GM21786 (cell line): Measurements from ENCODE around the gene STK11.

Source experiments
- ATAC-seq: cut with Tn5 transposase; IDR thresholded peaks from one replicate; pipeline ENCODE4 v1.9.1; 2021; ENCODE audit not compliant: unreplicated experiment

Gene STK11

DNA sequence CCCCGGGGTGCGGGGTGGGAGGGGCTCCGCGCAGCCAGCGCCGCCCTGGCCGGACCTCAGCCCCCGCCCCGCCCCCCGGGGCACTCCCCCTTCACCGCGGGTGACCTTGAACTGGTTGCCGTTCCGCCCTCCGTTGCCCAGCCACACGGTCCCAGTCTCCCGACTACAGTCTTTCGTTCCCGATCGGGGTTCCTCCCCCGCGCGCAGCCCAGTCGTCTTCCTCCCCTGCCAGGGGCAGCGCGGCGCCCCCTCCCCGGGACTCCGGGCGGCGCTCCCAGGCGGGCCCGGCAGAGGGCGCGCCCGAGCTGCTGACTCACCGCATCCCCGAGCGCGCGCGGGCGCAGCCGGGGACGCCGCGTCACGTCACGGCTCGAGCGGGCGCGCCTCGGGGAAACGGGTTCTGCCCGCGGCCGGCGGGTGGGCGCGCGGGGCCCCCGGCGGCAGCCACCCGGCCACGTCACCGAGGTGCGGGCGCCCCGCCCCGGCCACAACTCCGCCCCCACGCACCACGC is 43.3 kb downstream of the STK11 start:
- ATAC-seq, result peak; percentile 18

DNA sequence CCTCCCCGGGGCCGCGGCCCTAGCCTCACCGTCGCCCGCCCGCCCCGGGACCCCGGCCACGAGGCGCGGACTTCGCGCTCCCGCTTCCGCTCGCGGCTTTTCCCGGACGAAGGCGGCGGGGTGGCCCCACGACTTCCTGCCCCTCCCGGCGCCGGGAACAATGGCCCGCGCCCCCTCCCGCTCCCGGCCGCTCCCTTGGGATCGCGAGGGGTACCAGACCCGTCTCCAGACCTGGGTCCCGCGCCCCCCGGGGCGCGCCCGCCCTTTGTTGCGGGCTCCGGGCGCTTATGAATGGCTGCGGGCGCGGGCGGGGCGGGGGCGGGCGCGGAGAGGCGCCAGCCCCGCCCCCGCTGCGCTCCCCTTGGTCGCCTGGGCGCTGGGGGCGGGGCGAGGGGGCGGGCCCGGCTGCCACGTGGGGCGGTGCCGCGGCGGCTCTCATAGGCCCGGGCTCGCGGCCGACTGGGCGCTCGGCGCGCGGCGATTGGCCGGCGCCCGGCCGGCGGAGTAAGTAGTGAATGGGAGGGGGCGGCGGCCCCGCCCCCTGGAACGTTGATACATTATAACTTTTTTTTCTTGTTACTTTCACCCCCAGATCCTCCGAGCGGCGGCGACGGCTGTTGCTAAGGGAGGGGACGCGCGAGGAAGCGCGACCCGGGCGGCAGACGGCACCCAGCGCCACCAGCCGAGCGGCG is 43.9 kb downstream of the STK11 start:
- peak; percentile 33 for ATAC-seq

DNA sequence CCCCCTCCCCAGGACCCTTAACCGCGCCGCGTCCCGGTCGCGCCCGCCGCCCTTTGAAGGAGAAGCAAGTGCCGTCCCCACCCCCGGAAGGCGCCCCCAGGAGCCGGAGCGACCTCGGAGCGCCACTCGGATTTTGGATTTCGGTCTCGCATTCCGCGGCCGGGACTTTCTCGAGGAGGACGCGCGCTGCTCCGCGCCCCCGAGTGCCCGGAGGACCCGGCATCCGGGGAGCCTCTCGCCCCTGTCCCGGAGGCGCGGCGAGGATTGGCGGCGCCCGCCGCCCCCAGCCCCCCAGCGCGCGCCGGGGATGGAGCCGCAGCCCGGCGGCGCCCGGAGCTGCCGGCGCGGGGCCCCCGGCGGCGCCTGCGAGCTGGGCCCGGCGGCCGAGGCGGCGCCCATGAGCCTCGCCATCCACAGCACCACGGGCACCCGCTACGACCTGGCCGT is 44.4 kb downstream of the STK11 start:
- ATAC-seq, result no peak

DNA sequence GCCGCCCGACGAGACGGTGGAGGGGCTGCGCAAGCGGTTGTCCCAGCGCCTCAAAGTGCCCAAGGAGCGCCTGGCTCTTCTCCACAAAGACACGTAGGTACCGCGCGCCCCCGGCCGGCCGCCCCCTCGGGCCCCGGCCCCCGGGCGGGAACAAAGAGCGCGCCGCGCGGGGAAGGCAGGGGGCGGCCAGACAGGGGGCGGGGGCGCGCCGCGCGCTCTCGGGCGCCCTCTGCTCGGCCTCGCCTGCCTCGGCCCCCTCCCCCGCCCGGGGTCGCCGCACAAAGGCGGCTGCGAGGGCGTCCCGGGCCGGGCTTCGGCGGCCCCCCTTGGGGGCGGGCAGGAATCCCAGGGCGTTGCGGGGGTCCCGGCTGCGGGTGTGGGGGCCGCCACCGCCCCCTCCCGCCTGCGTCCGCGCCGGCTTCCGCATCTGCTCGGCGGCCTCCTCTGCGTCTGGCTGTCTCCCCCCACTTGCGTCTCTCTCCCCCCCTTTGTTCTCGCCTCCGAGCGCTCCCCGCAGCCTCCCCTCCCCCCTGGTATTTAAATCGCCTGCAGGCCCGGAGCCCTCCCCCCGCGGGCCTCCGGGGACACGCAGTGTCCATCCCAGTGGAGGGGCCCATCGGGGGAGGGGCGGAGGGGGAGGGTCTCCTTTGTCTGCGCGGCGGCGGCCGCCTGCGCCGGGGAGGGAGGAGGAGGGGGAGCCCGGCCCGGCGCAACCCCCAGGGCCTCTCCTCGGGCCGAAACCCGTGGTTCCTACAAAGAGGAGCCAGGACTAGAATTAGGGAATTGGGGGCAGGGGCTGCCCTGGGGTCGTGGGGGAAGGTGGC is 45.1 kb downstream of the STK11 start:
- no peak for ATAC-seq

- ATAC-seq, result no peak
These were observed 46.0 kb downstream of the STK11 start for GRCh38 chr19:1251330-1252220.

- no peak for ATAC-seq
These were observed 46.7 kb downstream of the STK11 start for GRCh38 chr19:1252221-1252820.

GRCh38 chr19:1252821-1253513 is 47.4 kb downstream of the STK11 start:
- no peak for ATAC-seq

DNA sequence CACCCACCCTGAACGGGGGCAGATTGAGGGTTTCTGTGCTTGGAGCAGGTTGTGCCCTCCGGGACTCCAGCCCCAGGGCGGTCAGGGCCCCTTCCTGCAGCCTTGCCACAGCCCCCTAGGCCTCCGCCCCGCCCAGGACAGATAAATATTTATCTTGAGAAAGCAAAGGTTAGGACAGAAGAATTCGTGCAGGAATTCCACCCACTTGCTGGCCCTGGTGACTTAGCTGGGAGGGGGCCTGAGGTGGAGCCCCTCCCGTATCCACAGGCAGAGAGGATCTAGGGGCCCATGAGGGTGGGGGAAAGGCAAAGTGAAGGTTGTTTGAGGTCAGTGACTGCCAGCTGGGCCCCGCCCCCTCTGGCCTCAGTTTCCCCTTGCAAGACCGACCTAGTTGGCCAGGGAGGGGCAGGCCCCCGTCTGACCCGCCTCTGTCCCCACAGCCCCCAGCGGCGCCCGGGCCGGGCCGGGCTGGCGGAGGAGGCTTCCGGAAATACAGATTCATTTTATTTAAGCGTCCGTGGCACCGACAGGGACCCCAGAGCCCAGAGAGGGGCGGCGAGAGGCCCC is 48.0 kb downstream of the STK11 start:
- ATAC-seq, result no peak

DNA sequence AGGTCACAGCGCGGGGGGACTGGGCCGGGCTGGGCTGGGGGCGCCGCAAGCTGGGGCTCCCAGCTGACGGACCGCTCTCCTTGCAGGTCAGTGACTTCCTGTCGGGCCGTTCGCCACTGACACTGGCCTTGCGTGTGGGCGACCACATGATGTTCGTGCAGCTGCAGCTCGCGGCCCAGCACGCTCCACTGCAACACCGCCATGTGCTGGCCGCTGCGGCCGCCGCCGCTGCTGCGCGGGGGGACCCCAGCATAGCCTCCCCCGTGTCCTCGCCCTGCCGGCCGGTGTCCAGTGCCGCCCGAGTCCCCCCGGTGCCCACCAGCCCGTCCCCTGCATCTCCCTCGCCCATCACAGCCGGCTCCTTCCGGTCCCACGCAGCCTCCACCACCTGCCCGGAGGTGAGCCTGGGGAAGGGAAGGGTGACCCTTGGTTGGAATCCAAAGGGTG is 48.5 kb downstream of the STK11 start:
- ATAC-seq, result no peak

- ATAC-seq, result no peak
These were observed 49.1 kb downstream of the STK11 start for GRCh38 chr19:1254530-1255185.

DNA sequence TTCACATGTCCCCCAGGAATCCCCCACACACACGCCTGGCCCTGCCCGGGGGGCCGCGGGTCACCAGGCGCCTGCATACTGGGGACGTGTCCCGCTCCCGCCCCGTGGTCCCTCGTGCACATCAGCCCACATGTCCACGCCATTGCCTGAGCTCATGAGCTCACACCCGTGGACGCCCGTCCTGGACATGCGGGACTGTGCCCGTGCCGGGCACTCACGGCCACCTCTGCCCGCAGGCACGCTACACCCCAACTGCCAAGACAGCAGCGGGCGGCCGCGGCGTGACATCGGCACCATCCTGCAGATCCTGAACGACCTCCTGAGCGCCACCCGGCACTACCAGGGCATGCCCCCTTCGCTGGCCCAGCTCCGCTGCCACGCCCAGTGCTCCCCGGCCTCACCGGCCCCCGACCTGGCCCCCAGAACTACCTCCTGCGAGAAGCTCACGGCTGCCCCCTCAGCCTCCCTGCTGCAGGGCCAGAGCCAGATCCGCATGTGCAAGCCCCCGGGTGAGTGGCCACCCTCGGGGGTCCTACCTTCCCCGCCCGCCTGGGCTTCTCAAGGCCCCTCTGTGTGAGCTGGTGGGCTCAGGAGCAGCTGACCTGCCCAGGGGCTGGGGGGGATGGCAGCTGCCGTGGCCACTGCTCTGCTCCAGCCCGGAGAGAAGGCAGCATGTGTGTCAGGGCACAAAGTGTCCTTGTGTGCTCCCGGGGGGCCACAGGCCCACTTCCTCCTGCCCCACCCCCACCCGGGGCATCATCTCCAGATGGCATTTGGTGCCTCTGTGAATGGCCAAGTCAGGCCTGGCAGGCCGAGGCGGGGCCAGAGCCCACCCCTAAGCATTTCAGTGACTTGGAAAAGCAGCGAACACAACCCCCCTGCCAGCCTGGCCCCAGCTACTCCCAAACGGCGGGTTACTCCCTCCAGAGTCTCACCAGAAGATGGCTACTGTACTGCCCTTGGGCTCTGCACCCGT is 49.9 kb downstream of the STK11 start:
- no peak for ATAC-seq

GRCh38 chr19:1256646-1257474 is 51.3 kb downstream of the STK11 start:
- no peak for ATAC-seq

- no peak for ATAC-seq
These were observed 52.0 kb downstream of the STK11 start for GRCh38 chr19:1257475-1258162.

GRCh38 chr19:1258163-1258492 is 52.5 kb downstream of the STK11 start:
- ATAC-seq, result no peak

GRCh38 chr19:1258707-1259205 is 53.2 kb downstream of the STK11 start:
- no peak for ATAC-seq

GRCh38 chr19:1259206-1259875 is 53.8 kb downstream of the STK11 start:
- ATAC-seq, result peak; percentile 24
